Gastrocnemius medialis (tissue), 4 donors: ENCODE data around the gene MAL. TPM values are rescaled to one million over a fixed set of nuclear protein-coding genes. Genes with fewer than 3 reads are reported as not detected.

Source experiments
- ATAC-seq, 2 donors: fragments of 150-250 bp; one replicate each; pipeline ENCODE4 v1.9.1; 2016
- DNase-seq, 2 donors: peaks; one replicate each; pipeline ENCODE4 v3.0.0-alpha.2; 2019
- H3K27ac ChIP-seq, 4 donors: fragments of 200-600 bp; sonication (generic); 1 replicate in 1 of 4; 2 replicates in 3 of 4; pipeline ENCODE4 v1.5.1; 2016 to 2018; ENCODE audit warnings: mild to moderate bottlenecking in 2 of 4, moderate library complexity in 1 of 4
- H3K27me3 ChIP-seq, 3 donors: fragments of 200-600 bp; sonication (generic) in 2 of 3; 1 replicate in 1 of 3; 2 replicates in 2 of 3; pipeline versions ENCODE4 v1.5.1 to v1.6.0; 2016 to 2019; ENCODE audit warnings: mild to moderate bottlenecking in 1 of 3, moderate library complexity in 1 of 3
- H3K36me3 ChIP-seq, 2 donors: fragments of 200-600 bp; sonication (generic) in 1 of 2; one replicate each; pipeline ENCODE4 v1.5.1; 2017 to 2018
- H3K4me1 ChIP-seq, 2 donors: fragments of 200-600 bp; sonication (generic) in 1 of 2; one replicate each; pipeline ENCODE4 v1.5.1; 2016 to 2017; ENCODE audit warnings: mild to moderate bottlenecking in 2 of 2
- H3K4me3 ChIP-seq, 4 donors: fragments of 200-600 bp; sonication (generic) in 3 of 4; 1 replicate in 1 of 4; 2 replicates in 3 of 4; pipeline ENCODE4 v1.5.1; 2016 to 2019; ENCODE audit warnings: mild to moderate bottlenecking in 2 of 4
- H3K9me3 ChIP-seq, 3 donors: fragments of 200-600 bp; sonication (generic) in 2 of 3; 1 replicate in 1 of 3; 2 replicates in 2 of 3; pipeline ENCODE4 v1.5.1; 2016 to 2019
- POLR2A ChIP-seq, 2 donors: fragments of 450-650 bp; IDR thresholded peaks; one replicate each; pipeline ENCODE4 v1.6.1; 2017; ENCODE audit warnings: antibody characterized with exemption in 2 of 2, mild to moderate bottlenecking in 2 of 2, moderate library complexity in 2 of 2
- in situ Hi-C, 4 donors: fragments of 200-750 bp; cut with MboI; loops; one replicate each; pipeline versions ENCODE4 v1.15.0 to v1.8.0; 2017; ENCODE audit warnings: low sequenced_read_pairs in 4 of 4
- intact Hi-C: fragments of 100-400 bp; cut with DNase I; formaldehyde crosslinking; loops from one replicate; pipeline ENCODE4 v1.15.1; 2023; ENCODE audit warnings: low total_unique reads
- total RNA-seq, 4 donors: library from RNA; depleted of rRNA; stranded (reverse); fragments of >200 nt; gene quantifications; one replicate each; pipeline versions ENCODE4 v1.1.0 to v1.2.3, GENCODE V29; 2016
- TF ChIP-seq, protein P1 (sequence below), 5 experiments: fragments of 450-650 bp in 3 of 5; fragments of 200-600 bp in 2 of 5; sonication (generic) in 2 of 5; IDR thresholded peaks in 4 of 5; conservative IDR thresholded peaks in 1 of 5; 1 replicate in 4 of 5; 2 replicates in 1 of 5; pipeline ENCODE4 v1.5.1; 2016 to 2019; ENCODE audit warnings: antibody characterized with exemption in 5 of 5, mild to moderate bottlenecking in 3 of 5, moderate library complexity in 3 of 5

Gene MAL
- total RNA-seq, 4 donors from 2014 or later, result 0.64 to 2.4 (median 0.87) TPM; not detected in 1

DNA sequence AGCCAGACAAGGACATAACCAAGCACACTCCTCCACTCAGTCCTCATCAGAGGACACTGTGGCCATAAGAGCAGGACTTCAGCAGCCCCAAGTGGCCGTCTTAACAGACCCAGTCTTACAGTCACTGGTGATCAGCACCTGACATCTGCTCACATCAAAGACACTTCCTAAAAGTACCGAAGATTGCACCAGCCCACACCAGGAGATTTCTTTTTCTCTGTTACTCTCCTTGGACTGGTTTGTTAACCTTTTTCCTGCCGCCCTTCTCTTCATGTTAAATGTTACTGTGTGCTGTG lies 52.0 kb downstream of the MAL start:
- in situ Hi-C loops, result no loop called here
- peak overlapping the region in 1 of 4 donors; percentile 55 for H3K4me3 ChIP-seq
- H3K27me3 ChIP-seq, result peaks cover 11 to 23% (median 13%) of the 10 kb centered on the region in 3 donors
- no peaks in the 10 kb centered on the region for H3K36me3 ChIP-seq
- peaks cover 0 to 7% of the 10 kb centered on the region in 2 donors for H3K4me1 ChIP-seq
- peak overlapping the region in 3 of 4 donors; percentile 23 to 39 (median 34) for H3K27ac ChIP-seq
- no peaks in the 10 kb centered on the region for H3K9me3 ChIP-seq
- intact Hi-C loops, result loop anchor here (1.0 to 10.0 kb wide), 2 partner anchors 53 to 130 kb away; partner anchors contain the start of genes MAL and ZNF892
- TF ChIP-seq, protein P1, sequence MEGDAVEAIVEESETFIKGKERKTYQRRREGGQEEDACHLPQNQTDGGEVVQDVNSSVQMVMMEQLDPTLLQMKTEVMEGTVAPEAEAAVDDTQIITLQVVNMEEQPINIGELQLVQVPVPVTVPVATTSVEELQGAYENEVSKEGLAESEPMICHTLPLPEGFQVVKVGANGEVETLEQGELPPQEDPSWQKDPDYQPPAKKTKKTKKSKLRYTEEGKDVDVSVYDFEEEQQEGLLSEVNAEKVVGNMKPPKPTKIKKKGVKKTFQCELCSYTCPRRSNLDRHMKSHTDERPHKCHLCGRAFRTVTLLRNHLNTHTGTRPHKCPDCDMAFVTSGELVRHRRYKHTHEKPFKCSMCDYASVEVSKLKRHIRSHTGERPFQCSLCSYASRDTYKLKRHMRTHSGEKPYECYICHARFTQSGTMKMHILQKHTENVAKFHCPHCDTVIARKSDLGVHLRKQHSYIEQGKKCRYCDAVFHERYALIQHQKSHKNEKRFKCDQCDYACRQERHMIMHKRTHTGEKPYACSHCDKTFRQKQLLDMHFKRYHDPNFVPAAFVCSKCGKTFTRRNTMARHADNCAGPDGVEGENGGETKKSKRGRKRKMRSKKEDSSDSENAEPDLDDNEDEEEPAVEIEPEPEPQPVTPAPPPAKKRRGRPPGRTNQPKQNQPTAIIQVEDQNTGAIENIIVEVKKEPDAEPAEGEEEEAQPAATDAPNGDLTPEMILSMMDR (IDR thresholded peaks at IDR 0.05 in 4 of 5, conservative IDR thresholded peaks at IDR 0.05 in 1 of 5), result no peak
- TF ChIP-seq POLR2A (IDR thresholded peaks at IDR 0.05), result no peak
- ATAC-seq, result peak in 1 of 2 donors; percentile 32
- no peak for DNase-seq

DNA sequence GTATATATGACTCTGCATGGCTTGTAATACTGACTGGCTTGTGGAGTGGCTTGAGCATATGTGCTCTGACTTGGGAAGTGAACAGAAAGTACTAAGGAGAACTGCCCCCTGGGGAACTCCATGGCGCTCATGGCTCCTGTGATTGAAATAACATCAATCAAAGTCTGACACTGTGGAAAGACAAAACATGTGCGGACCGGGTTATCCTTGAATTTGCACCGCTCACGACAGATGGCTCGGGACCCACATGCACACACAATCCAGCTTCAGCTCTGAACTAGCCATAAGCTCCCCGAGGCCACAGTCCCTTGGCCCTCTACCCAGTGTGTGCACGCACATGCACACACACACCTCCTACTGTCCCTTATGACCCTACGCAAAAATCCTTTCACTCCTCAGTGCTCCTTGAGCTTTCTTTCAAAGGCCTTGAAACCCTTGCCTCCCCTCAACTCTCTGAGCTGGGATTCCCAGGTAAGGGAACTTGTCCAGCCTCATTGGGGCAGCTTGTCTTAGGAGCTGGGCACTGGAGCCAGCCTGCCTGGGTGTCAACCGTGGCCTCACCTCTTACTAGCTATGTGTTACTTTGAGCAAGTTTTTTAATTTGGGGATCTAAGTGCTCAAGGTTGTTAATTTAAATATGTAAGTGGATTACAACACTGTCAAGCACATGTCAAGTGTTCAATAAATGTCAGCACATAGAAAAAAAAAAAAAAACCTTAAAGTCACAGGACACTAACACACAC lies 52.5 kb downstream of the MAL start:
- intact Hi-C loops, result loop anchor here (1.0 to 10.0 kb wide), 2 partner anchors 53 to 129 kb away; partner anchors contain the start of genes MAL and ZNF892
- Histone ChIP-seq H3K9me3 (no peaks in the 10 kb centered on the region), H3K27me3 (peaks cover 11 to 19% (median 13%) of the 10 kb centered on the region in 3 donors), H3K4me3 (no peak overlapping the region), H3K36me3 (no peaks in the 10 kb centered on the region), H3K27ac (peak overlapping the region in 3 of 4 donors; percentile 25 to 47 (median 41)), H3K4me1 (peaks cover 0 to 7% of the 10 kb centered on the region in 2 donors)
- in situ Hi-C loops, result no loop called here
- TF ChIP-seq POLR2A (IDR thresholded peaks at IDR 0.05), result no peak
- TF ChIP-seq, protein P1 (IDR thresholded peaks at IDR 0.05 in 4 of 5, conservative IDR thresholded peaks at IDR 0.05 in 1 of 5), result no peak
- ATAC-seq (no peak), DNase-seq (no peak)

- no peaks in the 10 kb centered on the region for H3K9me3 ChIP-seq
- peak; percentile 33 to 41 for ATAC-seq
- peaks cover 9 to 13% (median 11%) of the 10 kb centered on the region in 3 donors for H3K27me3 ChIP-seq
- TF ChIP-seq, protein P1 (IDR thresholded peaks at IDR 0.05 in 4 of 5, conservative IDR thresholded peaks at IDR 0.05 in 1 of 5), result no peak
- TF ChIP-seq POLR2A (IDR thresholded peaks at IDR 0.05), result no peak
- no peaks in the 10 kb centered on the region for H3K36me3 ChIP-seq
- no peak overlapping the region for H3K4me3 ChIP-seq
- peaks cover 0 to 7% of the 10 kb centered on the region in 2 donors for H3K4me1 ChIP-seq
- DNase-seq, result no peak
- in situ Hi-C loops (no loop called here), intact Hi-C loops (loop anchor here (10.0 kb wide), 1 partner anchor 54 kb away; the partner anchor contains the start of gene MAL)
- no peak overlapping the region for H3K27ac ChIP-seq
Observed at GRCh38 chr2:95079199-95079683, 53.7 kb downstream of the MAL start.

DNA sequence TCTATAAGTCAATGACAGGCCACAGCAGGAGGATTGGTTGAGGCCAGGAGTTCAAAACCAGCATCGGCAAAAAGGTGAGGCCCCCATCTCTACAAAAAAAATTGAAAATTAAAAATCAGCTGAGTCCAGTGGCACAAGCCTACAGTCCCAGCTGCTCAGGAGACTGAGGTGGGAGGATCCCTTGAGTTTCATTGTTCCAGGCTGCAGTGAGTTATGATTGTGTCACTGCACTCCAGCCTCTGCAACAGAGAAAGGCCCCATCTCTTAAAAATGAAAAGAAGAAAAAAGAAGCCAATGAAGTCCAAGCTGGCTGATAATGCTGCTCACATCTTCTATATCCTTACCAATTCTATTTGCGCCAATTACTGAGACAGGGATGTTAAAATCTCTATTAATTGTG lies 57.0 kb downstream of the MAL start:
- Histone ChIP-seq H3K4me3 (no peak overlapping the region), H3K36me3 (peaks cover 4 to 30% of the 10 kb centered on the region in 2 donors), H3K27ac (no peak overlapping the region), H3K27me3 (peaks cover 0 to 2% (median 0%) of the 10 kb centered on the region in 3 donors), H3K4me1 (peaks cover 0 to 7% of the 10 kb centered on the region in 2 donors), H3K9me3 (no peaks in the 10 kb centered on the region)
- TF ChIP-seq POLR2A (IDR thresholded peaks at IDR 0.05), result no peak
- TF ChIP-seq, protein P1 (IDR thresholded peaks at IDR 0.05 in 4 of 5, conservative IDR thresholded peaks at IDR 0.05 in 1 of 5), result no peak
- no peak for ATAC-seq
- in situ Hi-C loops, result no loop called here
- no peak for DNase-seq
- intact Hi-C loops, result no loop called here
